ENCODE measurements around the gene ABLIM2.
"Not testable (repeated sequence)": the region's sequence is repeated elsewhere in the genome, so short reads cannot be mapped to it uniquely, and the experiment has no call there.

Gene ABLIM2

DNA sequence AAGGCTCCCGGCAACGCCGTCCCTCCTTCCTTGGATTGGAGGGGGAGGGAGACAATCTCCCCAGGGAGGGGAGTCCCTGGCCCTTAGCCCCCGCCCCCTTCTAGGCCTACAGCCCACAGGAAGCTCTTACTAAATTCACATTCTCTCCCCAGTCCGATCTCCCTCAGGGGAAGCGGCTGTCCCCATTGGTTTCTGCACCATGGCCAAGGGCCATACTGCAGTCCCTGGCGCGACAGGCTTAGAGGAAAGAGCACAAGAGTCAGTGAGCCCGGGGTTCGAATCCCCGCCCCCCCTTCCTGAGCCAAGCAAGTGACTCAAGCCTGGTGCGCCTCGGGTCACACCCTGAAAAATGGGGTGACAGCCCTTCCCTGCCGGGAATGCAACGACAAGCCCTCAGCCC is 1.1 kb downstream of the ABLIM2 start:
- no peak for DNase-seq (ENCODE audit: low spot score)

DNA sequence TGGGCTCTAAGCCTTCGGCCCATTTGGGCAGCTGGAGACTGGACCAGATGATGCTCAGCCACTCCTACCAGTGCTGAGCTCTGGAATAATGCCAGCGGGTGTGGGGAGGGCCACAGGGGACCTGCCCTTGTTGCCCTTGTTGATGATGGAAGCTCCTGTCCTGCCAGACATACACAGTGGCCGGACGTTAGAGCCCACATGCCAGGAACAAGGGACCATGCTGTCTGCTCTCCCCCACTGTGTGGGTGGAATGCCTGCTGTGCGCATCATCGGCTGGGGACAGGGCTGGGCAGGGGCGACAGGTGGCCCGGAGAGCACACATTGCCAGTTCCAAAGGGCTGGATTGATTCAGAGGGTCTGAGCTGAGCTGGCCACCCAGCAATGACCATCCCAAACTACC is 2.0 kb downstream of the ABLIM2 start:
- DNase-seq (ENCODE audit: low spot score), result no peak

DNA sequence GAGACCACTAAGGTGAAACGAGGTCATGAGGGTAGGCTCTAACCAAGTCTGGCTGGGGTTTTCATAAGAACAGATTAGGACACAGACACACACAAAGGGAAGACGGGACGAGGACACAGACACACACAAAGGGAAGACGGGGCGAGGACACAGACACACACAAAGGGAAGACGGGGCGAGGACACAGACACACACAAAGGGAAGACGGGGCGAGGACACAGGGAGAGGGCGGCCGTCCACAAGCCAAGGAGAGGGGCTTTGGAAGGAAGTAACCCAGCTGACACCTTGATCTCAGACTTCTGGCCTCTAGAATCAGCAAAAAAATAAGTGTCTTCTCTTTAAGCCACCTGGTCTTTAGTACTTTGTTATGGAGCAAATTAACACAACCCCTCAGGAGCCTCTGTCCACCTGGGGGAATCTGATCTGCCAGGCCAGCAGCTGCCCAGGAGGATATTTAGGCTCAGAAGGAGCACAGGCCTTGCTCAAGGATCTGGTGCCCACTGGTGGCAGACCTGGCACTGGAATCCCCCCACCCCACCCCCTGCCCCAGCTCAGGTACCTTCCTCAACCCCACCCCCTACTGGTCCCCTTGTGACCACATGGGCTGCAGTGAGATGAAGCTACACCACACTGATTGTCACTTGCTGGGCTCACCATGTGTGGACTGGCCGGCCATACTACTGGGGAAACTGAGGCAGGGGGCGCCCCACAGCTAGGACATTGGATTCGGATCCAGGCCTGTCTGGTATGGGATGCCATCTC is 2.8 kb downstream of the ABLIM2 start:
- no peak for DNase-seq (ENCODE audit: low spot score)

DNA sequence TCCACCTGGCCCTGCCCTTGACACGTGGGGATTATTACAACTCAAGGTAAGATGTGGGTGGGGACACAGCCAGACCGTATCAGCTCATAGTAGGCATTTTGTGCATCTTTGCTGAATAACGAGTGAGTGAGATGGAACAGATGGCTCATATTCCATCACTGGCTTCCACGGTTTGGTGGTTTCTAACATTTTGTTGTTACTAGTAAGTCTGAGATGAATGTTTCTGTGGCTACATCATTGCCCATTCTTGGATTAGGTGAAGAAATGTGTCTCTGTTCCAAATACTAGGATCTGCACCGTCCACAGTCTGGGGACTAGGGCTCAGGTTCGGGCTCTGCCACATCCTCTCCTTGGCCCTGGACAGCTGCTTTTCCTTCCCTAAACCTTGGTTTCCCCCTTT is 3.6 kb downstream of the ABLIM2 start:
- no peak for DNase-seq (ENCODE audit: low spot score)

DNA sequence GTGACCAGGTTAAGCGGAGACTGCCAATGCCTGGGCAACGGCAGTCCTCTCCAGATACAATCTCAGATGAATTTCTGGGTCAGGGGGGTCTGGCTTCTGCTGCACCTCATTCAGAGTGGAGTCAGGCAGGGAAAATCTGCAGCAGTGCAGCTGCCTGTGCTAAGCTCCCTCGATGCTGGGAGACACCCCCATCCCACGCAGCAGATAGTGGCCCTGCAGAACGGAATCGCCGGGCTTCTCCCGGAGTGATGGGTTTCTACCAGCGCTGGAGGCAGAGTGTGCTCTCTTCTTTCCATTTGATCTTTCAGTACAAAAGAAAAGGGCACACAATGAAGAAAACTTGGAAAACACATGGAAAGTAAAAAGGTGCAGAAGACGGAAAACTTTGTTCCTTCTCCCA is 5.2 kb downstream of the ABLIM2 start:
- DNase-seq (ENCODE audit: low spot score), result no peak

DNA sequence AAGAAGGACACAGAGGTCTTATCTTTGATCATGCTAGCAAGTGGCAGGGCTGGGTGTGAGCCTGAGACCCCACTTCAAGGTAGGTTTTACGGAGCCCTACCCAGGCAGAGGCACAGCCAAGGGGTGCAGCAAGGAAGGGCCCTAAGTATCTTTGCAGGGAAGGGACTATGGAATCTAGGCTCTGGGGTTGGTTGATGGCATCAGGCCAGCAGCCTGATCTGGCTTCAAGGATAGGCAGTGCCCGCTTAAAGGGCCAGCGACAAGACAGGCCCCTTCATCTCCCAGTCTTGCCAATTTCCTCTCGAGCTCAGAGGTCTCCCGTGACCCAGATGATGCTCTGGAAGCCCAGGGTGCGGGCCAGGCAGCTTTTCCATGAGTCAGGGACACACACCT is 5.8 kb downstream of the ABLIM2 start:
- DNase-seq (ENCODE audit: low spot score), result no peak

DNA sequence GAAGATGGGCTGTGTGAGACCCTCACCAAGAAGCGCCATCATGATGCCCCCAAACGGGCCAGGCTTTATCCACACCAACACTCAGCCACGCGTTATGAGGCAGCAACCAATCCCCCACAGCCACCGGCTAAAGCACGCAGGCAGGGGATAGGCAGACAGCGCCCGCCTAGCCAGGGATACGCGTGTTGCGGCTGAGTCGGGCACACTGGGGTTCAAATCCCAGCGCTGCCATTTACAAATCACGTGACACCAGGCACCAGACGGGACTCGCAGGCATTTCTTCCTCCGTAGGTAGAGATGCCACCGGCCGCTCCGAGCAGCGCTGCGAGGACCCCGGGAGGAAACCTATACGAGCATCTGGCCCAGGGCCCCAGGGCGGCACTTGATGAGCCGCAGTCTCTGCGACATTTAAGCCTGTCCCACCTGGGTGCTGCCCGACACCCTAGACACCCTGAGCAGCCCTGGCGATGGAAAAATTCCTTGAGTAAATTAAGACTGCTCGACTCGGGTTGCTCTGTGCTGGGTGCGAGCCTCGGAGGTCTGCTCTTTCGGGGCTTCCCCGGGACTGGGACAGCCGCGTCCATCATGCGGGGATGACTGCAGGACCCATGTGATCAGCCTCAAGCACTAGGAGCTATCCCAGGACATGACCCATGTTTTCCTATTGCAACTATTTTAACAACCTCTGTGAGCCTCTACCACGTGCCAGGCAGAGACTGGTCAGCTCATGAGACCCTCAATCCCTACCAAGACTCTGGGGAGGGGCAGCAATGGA is 6.3 kb downstream of the ABLIM2 start:
- no peak for DNase-seq (ENCODE audit: low spot score)

DNA sequence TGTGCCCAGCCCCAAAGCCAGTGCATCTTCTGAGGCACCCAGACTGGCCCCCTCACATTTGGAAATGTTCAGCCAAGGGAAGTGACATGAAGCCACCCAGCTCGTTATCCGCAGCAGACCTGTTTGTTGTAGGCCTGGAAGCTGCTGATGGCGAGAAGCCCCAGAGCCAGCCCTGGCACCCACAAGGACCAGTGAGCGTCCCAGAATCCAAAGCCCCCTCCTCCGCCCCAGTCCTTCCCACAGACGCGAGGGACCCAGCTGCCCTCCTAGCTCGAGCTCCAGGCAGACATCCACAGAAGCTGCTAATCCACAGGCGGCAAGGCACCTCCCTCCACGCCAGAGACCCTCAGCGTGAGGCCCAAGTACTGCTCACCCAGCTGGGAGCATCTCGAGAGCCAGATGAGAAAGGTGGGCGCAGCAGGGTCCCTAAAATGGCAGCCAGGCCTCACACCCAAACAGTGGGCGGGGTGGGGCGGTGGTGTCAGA is 7.4 kb downstream of the ABLIM2 start:
- DNase-seq (ENCODE audit: low spot score), result no peak

DNA sequence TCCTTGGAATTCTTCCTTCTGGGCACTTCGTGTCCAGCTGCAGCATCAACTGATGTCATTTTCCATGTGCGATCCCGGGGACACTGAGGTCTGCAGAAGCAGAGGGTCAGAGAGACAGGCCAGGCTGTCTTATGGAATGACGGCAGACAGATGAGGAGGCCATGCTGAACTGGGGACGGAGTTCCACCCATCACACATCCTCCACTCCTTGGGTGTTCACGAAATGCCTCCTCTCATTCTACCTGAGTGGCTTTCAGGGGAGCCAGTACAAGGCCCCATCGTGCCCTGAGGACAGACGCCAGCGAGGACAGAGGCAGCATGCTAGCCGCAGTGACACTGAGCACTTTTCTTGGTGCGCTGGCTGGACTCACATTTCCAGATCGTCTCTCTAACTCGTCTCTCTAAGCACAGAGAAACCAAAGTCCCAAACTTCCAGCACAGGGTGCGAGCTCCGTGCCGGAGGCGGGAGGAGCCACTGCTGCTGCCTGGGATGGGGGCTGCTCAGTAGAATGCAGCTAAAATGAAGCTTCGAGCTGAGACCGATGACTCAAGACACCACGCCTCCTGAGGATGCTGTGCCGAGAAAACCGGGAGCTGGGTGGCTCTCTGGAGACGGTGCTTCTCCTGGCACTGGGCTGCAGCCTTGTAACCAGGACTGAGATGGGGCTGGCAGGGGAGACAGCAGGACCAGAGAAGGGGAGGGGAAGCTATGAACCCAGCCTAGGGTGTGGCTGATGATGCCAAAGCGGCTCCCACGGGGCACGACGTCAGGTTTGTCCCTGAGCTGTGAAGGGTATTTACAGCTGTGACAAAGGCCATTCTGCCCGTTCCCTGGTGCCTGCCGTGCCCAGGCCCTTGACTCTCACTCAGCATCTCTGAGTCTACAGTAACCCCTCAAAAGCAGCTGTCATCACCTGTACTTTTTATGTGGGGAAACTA is 8.2 kb downstream of the ABLIM2 start:
- DNase-seq (ENCODE audit: low spot score), result no peak

DNA sequence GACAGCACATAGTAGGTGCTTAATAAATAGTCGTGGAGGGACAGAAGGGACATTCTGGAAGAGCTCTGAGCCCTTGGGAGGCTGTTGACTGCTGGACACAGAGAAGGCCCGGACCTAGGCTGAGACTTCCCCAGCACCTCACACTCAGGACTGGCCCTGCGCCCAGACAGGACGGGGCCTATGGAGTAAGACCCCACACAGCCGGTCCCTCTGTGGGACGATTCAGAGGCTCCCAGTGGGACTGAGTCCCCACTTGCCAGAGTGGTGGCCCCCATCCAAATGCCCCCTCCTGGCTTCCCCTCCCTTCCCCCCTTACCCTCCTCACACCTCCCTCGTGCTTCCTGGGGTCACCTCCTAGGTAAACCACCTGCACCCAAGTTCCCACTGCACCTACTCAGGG is 8.9 kb downstream of the ABLIM2 start:
- DNase-seq (ENCODE audit: low spot score), result no peak

DNA sequence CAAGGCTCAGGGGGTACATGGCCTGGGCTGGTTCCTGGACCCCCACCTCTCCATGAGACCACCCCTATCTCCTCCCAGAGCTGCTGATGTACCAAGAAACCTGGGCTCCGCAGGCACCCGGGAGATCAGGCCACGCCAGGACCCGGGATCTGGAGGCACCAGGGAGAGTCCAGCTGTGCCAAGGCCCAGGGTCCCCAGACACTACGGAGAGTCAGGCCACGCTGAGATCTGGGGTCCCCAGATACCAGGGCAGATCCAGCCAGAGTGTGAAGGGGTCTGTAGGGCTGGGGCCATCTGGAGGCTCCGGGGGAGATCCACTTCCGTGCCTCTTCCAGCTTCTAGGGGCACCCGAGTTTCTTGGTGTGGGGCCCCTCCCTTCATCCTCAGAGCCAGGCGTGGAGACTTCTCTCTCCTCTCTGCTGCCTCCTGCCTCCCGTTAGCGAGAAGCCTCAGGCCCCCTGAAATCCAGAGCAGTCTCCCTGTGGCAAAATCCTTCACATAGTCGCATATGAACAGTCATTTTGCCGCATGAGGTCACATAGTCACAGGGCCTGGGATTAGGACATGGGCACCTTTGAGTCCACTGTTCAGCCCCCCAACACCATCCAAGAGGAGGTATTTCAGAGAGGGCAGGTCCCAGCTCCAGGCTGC is 9.7 kb downstream of the ABLIM2 start:
- DNase-seq (ENCODE audit: low spot score), result no peak

DNA sequence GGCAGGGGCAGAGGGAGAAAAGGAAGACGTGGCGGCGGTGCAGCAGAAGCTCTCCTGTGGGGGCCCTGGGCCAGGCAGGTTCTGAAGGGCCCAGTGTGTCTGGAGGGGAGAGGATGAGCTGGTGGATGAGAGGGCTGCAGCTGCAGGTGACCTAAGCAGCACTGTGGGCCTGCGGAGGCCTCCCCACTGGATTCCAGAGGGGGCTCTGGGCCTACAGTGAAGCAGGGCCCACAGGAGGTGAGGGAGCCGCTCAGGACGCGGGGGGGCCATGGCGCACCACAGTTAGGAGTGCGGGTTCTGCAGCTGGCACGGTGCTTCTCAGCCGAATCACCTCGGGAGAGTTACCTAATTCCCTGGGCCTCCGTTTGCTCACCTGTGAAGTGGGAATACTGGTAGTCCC is 10.5 kb downstream of the ABLIM2 start:
- no peak for DNase-seq (ENCODE audit: low spot score)

DNA sequence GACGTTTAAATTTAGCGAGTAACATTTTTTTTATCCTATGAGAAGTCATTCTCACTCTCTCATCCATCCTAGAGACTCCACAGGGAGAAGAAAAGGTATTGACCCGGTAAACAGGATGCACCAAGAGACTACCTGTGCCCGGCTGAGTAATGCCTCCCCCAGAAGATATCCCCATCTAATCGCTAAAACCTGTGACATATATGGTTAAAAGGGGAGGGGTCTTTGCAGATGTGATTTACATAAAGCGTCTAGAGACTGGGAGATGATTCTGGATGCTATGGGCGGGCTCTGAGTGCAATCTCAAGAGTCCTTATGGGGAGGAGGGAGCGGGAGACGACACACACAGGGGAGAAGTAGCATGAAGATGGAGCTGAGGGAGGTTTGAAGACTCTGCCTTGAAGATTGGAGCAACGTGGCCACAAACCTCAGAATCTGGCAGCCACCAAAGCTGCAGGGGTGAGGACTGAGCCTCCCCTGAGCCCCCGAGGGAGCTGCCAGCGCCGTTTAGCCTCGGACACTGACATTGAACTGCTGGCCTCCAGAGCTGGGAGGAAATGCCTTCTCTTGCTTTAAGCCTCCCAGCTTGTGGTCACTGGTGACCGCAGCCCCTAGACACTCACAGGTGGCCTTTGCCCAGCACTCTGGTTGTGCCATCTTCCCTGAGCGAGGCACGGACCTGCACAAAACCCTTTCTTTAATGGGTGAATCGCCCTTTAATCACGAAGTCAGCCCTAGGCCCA is 11.2 kb downstream of the ABLIM2 start:
- DNase-seq (ENCODE audit: low spot score), result no peak

DNA sequence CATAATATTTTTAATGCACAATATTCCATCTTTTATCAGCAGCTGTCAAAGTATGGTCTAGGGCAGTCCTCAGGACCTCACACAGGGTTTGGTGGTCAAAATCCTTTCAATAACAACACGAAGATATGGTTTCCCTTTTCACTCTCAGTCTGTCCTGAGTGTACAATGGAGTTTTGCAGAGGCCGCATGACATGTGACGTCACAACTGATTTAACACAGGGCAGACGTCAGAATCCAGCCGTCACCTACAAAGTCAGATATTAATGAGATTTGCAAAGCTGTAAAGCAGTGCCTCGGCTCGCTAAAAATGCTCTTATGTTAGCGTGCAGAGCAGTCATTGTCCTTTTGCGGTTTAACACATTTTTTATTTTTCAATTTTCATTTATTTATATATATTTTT is 12.5 kb downstream of the ABLIM2 start:
- no peak for DNase-seq (ENCODE audit: low spot score)

DNA sequence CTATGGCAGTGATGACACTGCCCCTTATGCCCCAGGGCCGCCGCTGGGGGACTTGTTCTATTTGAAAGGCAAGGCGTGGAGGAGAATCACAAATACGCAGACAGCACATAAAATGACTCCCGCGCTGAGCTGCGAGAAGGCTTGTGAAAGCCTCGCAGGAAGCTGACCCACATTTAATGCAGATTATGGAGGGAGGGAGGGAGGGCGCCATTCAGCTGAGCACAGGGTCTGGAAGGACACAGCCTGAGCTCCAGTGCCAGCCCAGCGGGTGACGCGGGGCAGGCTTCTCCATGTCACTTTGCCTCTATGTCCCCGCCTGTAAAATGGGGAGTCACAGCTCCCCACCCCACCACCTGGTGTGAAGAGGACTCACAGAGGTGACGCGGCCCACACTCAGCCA is 14.3 kb downstream of the ABLIM2 start:
- no peak for DNase-seq (ENCODE audit: low spot score)

DNA sequence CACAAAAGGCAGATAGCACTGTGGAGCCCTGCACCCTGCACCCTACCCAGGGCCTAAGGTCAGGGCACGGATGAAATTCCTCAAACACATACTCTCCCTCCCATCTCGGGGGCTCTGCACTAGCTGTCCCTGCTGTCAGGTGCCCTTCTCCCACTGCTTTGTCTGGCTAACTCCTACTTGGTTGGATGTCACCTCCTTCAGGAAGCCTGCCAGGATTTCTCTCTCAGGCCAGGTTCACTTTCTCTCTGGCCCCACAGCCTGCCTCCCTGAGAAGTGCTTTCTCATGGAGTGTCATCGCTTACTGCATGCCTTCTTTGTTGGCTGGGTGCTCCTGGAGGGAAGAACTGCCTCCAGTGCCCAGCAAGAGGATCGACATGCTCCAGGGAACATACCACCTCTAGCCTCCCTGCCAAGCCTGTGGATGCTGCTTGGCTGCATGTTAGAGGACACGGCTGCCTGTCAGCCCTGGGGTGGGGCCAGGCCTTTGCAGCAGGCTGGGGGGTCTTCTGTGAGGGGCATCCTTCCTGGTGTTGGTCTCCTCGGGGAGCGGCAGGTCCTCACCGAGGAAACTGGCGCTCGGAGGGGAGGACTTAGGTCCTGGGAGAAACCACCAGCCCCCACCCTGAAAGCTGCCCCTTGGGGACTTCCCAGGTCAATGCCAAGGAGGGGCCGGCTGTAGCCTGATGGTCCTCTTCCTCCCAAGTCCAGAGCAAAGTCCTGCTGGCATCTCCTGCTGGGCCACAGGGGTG is 15.0 kb downstream of the ABLIM2 start:
- no peak for DNase-seq (ENCODE audit: low spot score)

DNA sequence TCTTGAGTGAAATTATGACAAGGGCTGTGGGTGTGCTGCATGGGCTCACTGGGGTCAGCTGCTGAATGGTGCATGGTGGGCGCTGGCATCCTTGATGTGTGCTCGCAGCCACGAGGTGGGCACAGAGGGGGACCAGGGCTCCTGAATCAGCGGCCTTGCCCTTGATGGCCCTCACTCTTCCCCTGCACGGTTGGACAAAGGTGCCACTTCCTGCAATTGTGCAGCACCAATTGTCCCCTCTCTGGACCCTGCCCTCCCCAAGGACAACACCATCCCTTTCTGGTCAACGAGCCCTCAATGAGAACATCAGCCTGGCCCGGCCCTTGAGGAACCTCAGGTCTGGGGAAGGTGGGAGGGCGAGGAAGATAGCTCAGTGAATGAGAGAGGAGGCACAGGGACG is 16.1 kb downstream of the ABLIM2 start:
- no peak for DNase-seq (ENCODE audit: low spot score)

DNA sequence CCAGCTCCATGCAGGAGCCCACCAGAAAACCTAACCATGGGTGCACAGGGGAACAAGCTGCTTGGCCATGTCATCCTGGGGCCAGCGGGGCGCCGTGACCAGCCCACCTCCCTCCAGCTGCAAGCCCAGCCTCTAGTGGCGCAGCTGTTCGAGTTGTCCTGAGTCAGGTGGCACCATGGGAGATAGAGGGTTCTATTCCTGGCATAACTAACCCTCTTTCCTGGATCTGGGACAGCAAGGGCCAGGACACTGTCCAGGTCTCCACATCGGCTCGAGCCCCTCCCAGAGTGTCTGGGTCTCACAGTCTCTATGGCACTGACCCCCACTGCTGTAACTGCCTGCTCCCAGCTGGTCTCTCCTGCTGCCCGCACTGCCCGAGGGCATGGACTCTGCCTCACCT is 16.7 kb downstream of the ABLIM2 start:
- no peak for DNase-seq (ENCODE audit: low spot score)

DNA sequence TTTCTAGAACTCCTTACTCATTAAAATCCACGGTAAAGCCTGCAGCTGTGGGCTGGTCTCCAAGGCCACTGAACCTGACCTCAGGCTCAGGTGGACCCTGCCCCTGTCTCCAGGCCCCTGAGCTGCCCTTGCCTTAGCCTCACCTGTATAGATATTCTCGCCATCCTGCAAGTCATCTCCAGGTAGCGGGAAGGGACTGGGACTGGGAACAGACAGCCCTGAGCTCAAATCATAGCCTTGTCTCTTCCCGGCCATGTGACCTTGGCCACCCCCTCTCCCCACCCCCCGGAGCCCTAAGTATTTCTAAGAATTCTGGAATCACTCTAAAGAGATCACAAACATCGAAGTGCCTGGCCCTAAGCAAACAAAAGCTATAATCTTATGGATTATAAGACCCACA is 17.7 kb downstream of the ABLIM2 start:
- DNase-seq (ENCODE audit: low spot score), result no peak

DNA sequence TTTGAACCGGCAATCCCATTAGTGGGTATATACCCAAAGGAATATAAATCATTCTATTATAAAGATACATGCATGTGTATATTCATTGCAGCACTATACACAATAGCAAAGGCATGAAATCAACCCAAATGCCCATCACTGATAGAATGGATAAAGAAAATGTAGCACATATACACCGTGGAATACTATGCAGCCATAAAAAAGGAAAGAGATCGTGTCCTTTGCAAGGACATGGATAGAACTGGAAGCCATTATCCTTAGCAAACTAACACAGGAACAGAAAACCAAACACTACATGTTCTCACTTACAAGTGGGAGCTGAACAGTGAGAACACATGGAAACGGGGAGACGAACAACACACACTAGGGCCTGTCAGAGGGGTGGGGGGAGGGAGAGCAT is 18.9 kb downstream of the ABLIM2 start:
- DNase-seq (ENCODE audit: low spot score), result not testable (repeated sequence)

Measured in kidney capillary endothelial cell (primary cell).